D721Med (cell line): ENCODE results near the gene RIPPLY2.
"Not testable (repeated sequence)": the region's sequence is repeated elsewhere in the genome, so short reads cannot be mapped to it uniquely, and the experiment has no call there.

Experiments used
- DNase-seq: peaks from one replicate; pipeline ENCODE4 v3.0.0; 2011; ENCODE audit warnings: low spot score; ENCODE audit not compliant: insufficient read length
- FAIRE-seq: peaks from 2 replicates; lab custom pipeline; 2011; peaks lifted over from hg19 to GRCh38; lab: Jason Lieb, UNC
- TF ChIP-seq, protein P1 (sequence below): IDR thresholded peaks from 2 replicates; pipeline ENCODE4 v1.5.1; 2012; ENCODE audit warnings: mild to moderate bottlenecking, control low read depth; ENCODE audit not compliant: insufficient read depth; ENCODE audit errors: missing control alignments

RIPPLY2 gene

GRCh38 chr6:83893024-83893423 is 39.9 kb downstream of the RIPPLY2 start:
- DNase-seq (no peak), FAIRE-seq (no peak)
- TF ChIP-seq, protein P1, sequence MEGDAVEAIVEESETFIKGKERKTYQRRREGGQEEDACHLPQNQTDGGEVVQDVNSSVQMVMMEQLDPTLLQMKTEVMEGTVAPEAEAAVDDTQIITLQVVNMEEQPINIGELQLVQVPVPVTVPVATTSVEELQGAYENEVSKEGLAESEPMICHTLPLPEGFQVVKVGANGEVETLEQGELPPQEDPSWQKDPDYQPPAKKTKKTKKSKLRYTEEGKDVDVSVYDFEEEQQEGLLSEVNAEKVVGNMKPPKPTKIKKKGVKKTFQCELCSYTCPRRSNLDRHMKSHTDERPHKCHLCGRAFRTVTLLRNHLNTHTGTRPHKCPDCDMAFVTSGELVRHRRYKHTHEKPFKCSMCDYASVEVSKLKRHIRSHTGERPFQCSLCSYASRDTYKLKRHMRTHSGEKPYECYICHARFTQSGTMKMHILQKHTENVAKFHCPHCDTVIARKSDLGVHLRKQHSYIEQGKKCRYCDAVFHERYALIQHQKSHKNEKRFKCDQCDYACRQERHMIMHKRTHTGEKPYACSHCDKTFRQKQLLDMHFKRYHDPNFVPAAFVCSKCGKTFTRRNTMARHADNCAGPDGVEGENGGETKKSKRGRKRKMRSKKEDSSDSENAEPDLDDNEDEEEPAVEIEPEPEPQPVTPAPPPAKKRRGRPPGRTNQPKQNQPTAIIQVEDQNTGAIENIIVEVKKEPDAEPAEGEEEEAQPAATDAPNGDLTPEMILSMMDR = no peak

GRCh38 chr6:83897094-83897493 is 43.9 kb downstream of the RIPPLY2 start:
- not testable (repeated sequence) for DNase-seq, FAIRE-seq

GRCh38 chr6:83901624-83902023 is 48.5 kb downstream of the RIPPLY2 start:
- no peak for FAIRE-seq
- TF ChIP-seq, protein P1 = no peak

DNA sequence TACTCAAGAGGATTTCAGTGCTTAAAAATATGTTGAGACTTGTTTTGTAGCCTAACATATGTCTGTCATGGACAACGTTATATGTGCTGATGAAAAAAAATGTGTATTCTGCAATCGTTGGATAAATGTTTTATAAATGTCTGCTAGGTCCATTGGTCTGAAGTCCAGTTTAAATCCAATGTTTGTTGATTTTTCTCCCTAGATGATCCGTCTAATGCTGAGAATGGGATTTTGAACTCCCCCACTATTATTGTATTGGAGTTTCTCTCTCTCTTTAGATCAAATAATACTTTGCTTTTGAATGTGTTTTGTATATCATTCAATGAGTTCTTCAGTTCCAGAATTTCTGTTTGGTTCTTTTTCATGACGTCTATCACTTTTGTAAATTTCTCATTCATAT is 51.2 kb downstream of the RIPPLY2 start:
- FAIRE-seq = no peak
- DNase-seq = no peak
- TF ChIP-seq, protein P1 = no peak

More at GRCh38 chr6:83901624-83902023, 48.5 kb downstream of the RIPPLY2 start:
- DNase-seq = no peak

GRCh38 chr6:83905648-83906047 is 52.5 kb downstream of the RIPPLY2 start:
- TF ChIP-seq, protein P1 = no peak
- DNase-seq (no peak), FAIRE-seq (no peak)
